BE2C (cell line): ENCODE measurements around the gene PARD3.

Source experiments
- DNase-seq: peaks from one replicate; pipeline ENCODE4 v3.0.0-alpha.2; 2020
- H3K27me3 ChIP-seq: fragments of 250-450 bp; sonication (Bioruptor Pico); 2 replicates; pipeline ENCODE4 v1.5.1; 2020; ENCODE audit warnings: mild to moderate bottlenecking
- H3K36me3 ChIP-seq: fragments of 250-450 bp; sonication (Bioruptor Pico); 2 replicates; pipeline ENCODE4 v1.5.1; 2020; ENCODE audit warnings: mild to moderate bottlenecking
- H3K4me1 ChIP-seq: fragments of 250-450 bp; sonication (Bioruptor Pico); 2 replicates; pipeline ENCODE4 v1.5.1; 2020
- H3K4me3 ChIP-seq: 2 replicates; pipeline ENCODE4 v1.5.1; 2011; ENCODE audit warnings: low read depth, low read length
- H3K9me3 ChIP-seq: fragments of 250-450 bp; sonication (Bioruptor Pico); 2 replicates; pipeline ENCODE4 v1.5.1; 2020
- TF ChIP-seq, protein P1 (sequence below): IDR thresholded peaks from 2 replicates; pipeline ENCODE4 v1.5.1; 2012; ENCODE audit warnings: mild to moderate bottlenecking, low read depth, low read length

Gene PARD3

GRCh38 chr10:34121781-34122622 lies 693.1 kb downstream of the PARD3 start:
- TF ChIP-seq, protein P1, sequence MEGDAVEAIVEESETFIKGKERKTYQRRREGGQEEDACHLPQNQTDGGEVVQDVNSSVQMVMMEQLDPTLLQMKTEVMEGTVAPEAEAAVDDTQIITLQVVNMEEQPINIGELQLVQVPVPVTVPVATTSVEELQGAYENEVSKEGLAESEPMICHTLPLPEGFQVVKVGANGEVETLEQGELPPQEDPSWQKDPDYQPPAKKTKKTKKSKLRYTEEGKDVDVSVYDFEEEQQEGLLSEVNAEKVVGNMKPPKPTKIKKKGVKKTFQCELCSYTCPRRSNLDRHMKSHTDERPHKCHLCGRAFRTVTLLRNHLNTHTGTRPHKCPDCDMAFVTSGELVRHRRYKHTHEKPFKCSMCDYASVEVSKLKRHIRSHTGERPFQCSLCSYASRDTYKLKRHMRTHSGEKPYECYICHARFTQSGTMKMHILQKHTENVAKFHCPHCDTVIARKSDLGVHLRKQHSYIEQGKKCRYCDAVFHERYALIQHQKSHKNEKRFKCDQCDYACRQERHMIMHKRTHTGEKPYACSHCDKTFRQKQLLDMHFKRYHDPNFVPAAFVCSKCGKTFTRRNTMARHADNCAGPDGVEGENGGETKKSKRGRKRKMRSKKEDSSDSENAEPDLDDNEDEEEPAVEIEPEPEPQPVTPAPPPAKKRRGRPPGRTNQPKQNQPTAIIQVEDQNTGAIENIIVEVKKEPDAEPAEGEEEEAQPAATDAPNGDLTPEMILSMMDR: no peak
- Histone ChIP-seq H3K27me3 (no peaks in the 10 kb centered on the region), H3K4me1 (peaks cover 10% of the 10 kb centered on the region), H3K9me3 (no peaks in the 10 kb centered on the region), H3K4me3 (no peak overlapping the region), H3K36me3 (no peaks in the 10 kb centered on the region)
- DNase-seq: no peak

- DNase-seq: no peak
- Histone ChIP-seq H3K4me3 (no peak overlapping the region), H3K4me1 (peaks cover 10% of the 10 kb centered on the region), H3K9me3 (no peaks in the 10 kb centered on the region), H3K27me3 (no peaks in the 10 kb centered on the region), H3K36me3 (no peaks in the 10 kb centered on the region)
- TF ChIP-seq, protein P1: no peak
Measured at GRCh38 chr10:34121125-34121753, 693.9 kb downstream of the PARD3 start.

DNA sequence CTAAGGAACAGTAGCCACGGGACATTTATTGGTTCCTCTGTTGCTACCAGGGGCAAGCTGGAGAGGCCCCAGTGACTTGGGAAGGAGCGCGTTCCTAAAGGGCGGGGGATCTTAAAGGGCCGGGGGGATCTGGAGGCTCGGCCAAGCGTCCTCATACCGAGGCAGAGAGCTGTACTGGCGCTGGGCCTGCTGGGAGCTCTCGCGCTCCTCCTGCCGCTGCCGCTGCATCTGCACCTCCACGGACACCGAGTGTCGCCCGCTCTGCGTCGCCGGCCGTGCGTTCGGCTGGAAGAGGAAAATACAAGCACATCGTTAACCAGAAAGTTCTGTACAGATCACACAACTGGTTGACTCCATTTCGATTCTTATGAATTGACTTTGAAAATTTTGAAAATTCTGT lies 695.6 kb downstream of the PARD3 start:
- no peaks in the 10 kb centered on the region for H3K9me3 ChIP-seq
- peaks cover 10% of the 10 kb centered on the region for H3K4me1 ChIP-seq
- H3K36me3 ChIP-seq: no peaks in the 10 kb centered on the region
- TF ChIP-seq, protein P1: no peak
- no peak for DNase-seq
- H3K27me3 ChIP-seq: no peaks in the 10 kb centered on the region
- H3K4me3 ChIP-seq: no peak overlapping the region

- Histone ChIP-seq H3K36me3 (no peaks in the 10 kb centered on the region), H3K9me3 (no peaks in the 10 kb centered on the region; the same call in 1 of the 2 replicates), H3K4me3 (peak overlapping the region; percentile 14; the same call in 1 of the 2 replicates), H3K27me3 (no peaks in the 10 kb centered on the region), H3K4me1 (peaks cover 3% of the 10 kb centered on the region)
- no peak for DNase-seq
- TF ChIP-seq, protein P1: no peak
Measured at GRCh38 chr10:34116681-34117271, 698.3 kb downstream of the PARD3 start.

GRCh38 chr10:34116220-34116641 lies 698.9 kb downstream of the PARD3 start:
- Histone ChIP-seq H3K4me3 (peak overlapping the region; percentile 14; the same call in 1 of the 2 replicates), H3K9me3 (no peaks in the 10 kb centered on the region; the same call in 1 of the 2 replicates), H3K36me3 (no peaks in the 10 kb centered on the region), H3K4me1 (no peaks in the 10 kb centered on the region; the same call in 1 of the 2 replicates), H3K27me3 (no peaks in the 10 kb centered on the region)
- DNase-seq: no peak
- TF ChIP-seq, protein P1: no peak
